A673 (cell line): Measurements from ENCODE around the gene MFRP.

ENCODE experiments used
- EZH2 ChIP-seq: fragments of 200-600 bp; sonication (generic); IDR thresholded peaks from 2 replicates; pipeline ENCODE4 v1.6.1; 2017; ENCODE audit warnings: borderline replicate concordance, low read depth, mild to moderate bottlenecking, mixed read lengths, antibody characterized with exemption, low read length; ENCODE audit not compliant: poor library complexity, severe bottlenecking
- TF ChIP-seq, protein P1 (sequence below): fragments of 300-800, 200-600 bp; sonication (generic); conservative IDR thresholded peaks from 2 replicates; pipeline ENCODE4 v1.5.1; 2017; ENCODE audit warnings: low read depth, mild to moderate bottlenecking, antibody characterized with exemption, low read length, moderate library complexity, mixed read lengths

DNA sequence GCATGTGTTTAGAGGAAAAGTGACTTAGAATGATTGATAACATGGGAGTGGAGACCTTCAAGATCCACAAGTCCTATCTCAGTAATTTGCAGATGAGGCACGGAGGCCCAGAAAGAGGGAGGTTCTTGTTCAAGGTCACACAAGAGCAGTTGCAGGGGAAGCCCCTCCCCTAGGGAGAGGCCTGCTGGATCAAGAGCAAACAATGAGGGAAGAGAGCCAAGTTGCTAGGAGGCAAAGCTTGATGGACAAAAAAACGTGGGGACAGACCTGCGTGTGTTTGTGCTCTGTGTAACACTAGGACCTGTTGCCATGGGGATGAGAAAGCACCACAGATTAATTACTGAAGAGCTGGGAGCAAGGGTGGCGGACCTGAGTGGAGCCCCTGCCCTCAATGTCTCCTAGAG, 6.4 kb upstream of the MFRP start:
- TF ChIP-seq, protein P1, sequence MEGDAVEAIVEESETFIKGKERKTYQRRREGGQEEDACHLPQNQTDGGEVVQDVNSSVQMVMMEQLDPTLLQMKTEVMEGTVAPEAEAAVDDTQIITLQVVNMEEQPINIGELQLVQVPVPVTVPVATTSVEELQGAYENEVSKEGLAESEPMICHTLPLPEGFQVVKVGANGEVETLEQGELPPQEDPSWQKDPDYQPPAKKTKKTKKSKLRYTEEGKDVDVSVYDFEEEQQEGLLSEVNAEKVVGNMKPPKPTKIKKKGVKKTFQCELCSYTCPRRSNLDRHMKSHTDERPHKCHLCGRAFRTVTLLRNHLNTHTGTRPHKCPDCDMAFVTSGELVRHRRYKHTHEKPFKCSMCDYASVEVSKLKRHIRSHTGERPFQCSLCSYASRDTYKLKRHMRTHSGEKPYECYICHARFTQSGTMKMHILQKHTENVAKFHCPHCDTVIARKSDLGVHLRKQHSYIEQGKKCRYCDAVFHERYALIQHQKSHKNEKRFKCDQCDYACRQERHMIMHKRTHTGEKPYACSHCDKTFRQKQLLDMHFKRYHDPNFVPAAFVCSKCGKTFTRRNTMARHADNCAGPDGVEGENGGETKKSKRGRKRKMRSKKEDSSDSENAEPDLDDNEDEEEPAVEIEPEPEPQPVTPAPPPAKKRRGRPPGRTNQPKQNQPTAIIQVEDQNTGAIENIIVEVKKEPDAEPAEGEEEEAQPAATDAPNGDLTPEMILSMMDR, result no peak
- TF ChIP-seq EZH2, result no peak
